KMS-11 (cell line): ENCODE data around the gene ARHGAP22.

ENCODE experiments used
- H2AFZ ChIP-seq: fragments of 200-600 bp; sonication (generic); 2 replicates; pipeline ENCODE4 v1.6.1; 2016; ENCODE audit warnings: antibody characterized with exemption, mixed run types, low read depth
- H3K27ac ChIP-seq: fragments of 200-600 bp; sonication (generic); 2 replicates; pipeline ENCODE4 v1.6.1; 2016; ENCODE audit warnings: mild to moderate bottlenecking, mixed run types
- H3K27me3 ChIP-seq: fragments of 200-600 bp; sonication (generic); 2 replicates; pipeline ENCODE4 v1.6.1; 2017; ENCODE audit warnings: mild to moderate bottlenecking, low read depth, mixed run types, moderate library complexity; ENCODE audit not compliant: insufficient read depth
- H3K36me3 ChIP-seq: fragments of 200-600 bp; sonication (generic); 2 replicates; pipeline ENCODE4 v1.6.1; 2017; ENCODE audit warnings: mild to moderate bottlenecking, mixed run types; ENCODE audit not compliant: insufficient read depth
- H3K4me1 ChIP-seq: fragments of 200-600 bp; sonication (generic); 2 replicates; pipeline ENCODE4 v1.6.1; 2016; ENCODE audit warnings: mild to moderate bottlenecking, low read depth, mixed run types; ENCODE audit not compliant: poor library complexity, severe bottlenecking
- H3K4me2 ChIP-seq: fragments of 200-600 bp; sonication (generic); 2 replicates; pipeline ENCODE4 v1.7.0; 2016; ENCODE audit warnings: mild to moderate bottlenecking, mixed run types
- H3K4me3 ChIP-seq: fragments of 200-600 bp; sonication (generic); IDR thresholded peaks from 2 replicates; pipeline ENCODE4 v1.6.1; 2017; ENCODE audit warnings: low read depth, low read length, mixed read lengths; ENCODE audit not compliant: insufficient read depth
- H3K79me2 ChIP-seq: fragments of 200-600 bp; sonication (generic); 2 replicates; pipeline ENCODE4 v1.6.1; 2016; ENCODE audit warnings: low read depth, mixed run types; ENCODE audit not compliant: insufficient read depth
- H3K9ac ChIP-seq: fragments of 200-600 bp; sonication (generic); 2 replicates; pipeline ENCODE4 v1.6.1; 2016; ENCODE audit warnings: mild to moderate bottlenecking, mixed run types
- H4K20me1 ChIP-seq: fragments of 200-600 bp; sonication (generic); 2 replicates; pipeline ENCODE4 v1.6.1; 2016; ENCODE audit warnings: mild to moderate bottlenecking, mixed run types; ENCODE audit not compliant: insufficient read depth
- CTCF ChIP-seq: fragments of 200-600 bp; sonication (generic); conservative IDR thresholded peaks from 2 replicates; pipeline ENCODE4 v1.6.1; 2017; ENCODE audit warnings: low read depth, mild to moderate bottlenecking, antibody characterized with exemption, low read length, moderate library complexity, mixed read lengths

Gene ARHGAP22

GRCh38 chr10:48411510-48411909, 193.4 kb downstream of the ARHGAP22 start:
- no peaks in the 10 kb centered on the region for H3K36me3 ChIP-seq
- H3K27ac ChIP-seq, result no peak overlapping the region
- H3K79me2 ChIP-seq, result no peaks in the 10 kb centered on the region
- no peaks in the 10 kb centered on the region for H3K4me1 ChIP-seq
- H2AFZ ChIP-seq, result no peak overlapping the region
- H3K9ac ChIP-seq, result no peak overlapping the region
- H3K27me3 ChIP-seq, result no peaks in the 10 kb centered on the region
- no peak overlapping the region for H3K4me3 ChIP-seq
- H3K4me2 ChIP-seq, result no peak overlapping the region
- no peak for TF ChIP-seq CTCF
- H4K20me1 ChIP-seq, result no peaks in the 10 kb centered on the region

GRCh38 chr10:48410503-48410902, 194.4 kb downstream of the ARHGAP22 start:
- TF ChIP-seq CTCF, result no peak

GRCh38 chr10:48406658-48407057, 198.2 kb downstream of the ARHGAP22 start:
- no peak for TF ChIP-seq CTCF
- no peak overlapping the region for H3K4me2 ChIP-seq
- H3K27me3 ChIP-seq, result no peaks in the 10 kb centered on the region
- no peaks in the 10 kb centered on the region for H3K36me3 ChIP-seq
- no peaks in the 10 kb centered on the region for H3K4me1 ChIP-seq
- H2AFZ ChIP-seq, result no peak overlapping the region
- no peak overlapping the region for H3K4me3 ChIP-seq
- no peak overlapping the region for H3K27ac ChIP-seq
- H4K20me1 ChIP-seq, result no peaks in the 10 kb centered on the region
- no peak overlapping the region for H3K9ac ChIP-seq
- no peaks in the 10 kb centered on the region for H3K79me2 ChIP-seq

More at GRCh38 chr10:48410503-48410902, 194.4 kb downstream of the ARHGAP22 start:
- H3K79me2 ChIP-seq, result no peaks in the 10 kb centered on the region
- no peak overlapping the region for H2AFZ ChIP-seq
- no peak overlapping the region for H3K27ac ChIP-seq
- no peak overlapping the region for H3K9ac ChIP-seq
- no peaks in the 10 kb centered on the region for H3K36me3 ChIP-seq
- no peak overlapping the region for H3K4me3 ChIP-seq
- H3K4me1 ChIP-seq, result no peaks in the 10 kb centered on the region
- H4K20me1 ChIP-seq, result no peaks in the 10 kb centered on the region
- H3K27me3 ChIP-seq, result no peaks in the 10 kb centered on the region
- no peak overlapping the region for H3K4me2 ChIP-seq

- H3K27ac ChIP-seq, result no peak overlapping the region
- no peaks in the 10 kb centered on the region for H4K20me1 ChIP-seq
- no peak for TF ChIP-seq CTCF
- H3K4me1 ChIP-seq, result no peaks in the 10 kb centered on the region
- H2AFZ ChIP-seq, result no peak overlapping the region
- no peaks in the 10 kb centered on the region for H3K79me2 ChIP-seq
- H3K9ac ChIP-seq, result no peak overlapping the region
- no peak overlapping the region for H3K4me2 ChIP-seq
- H3K27me3 ChIP-seq, result no peaks in the 10 kb centered on the region
- H3K36me3 ChIP-seq, result no peaks in the 10 kb centered on the region
- no peak overlapping the region for H3K4me3 ChIP-seq
Measured at GRCh38 chr10:48406204-48406603, 198.7 kb downstream of the ARHGAP22 start.
